Aorta (tissue), 5 donors: ENCODE data around the gene WFDC5. TPM values are rescaled to one million over a fixed set of nuclear protein-coding genes. Genes with fewer than 3 reads are reported as not detected.

Experiments used
- ATAC-seq: fragments of 200-7000 bp; cut with Tn5 transposase; one replicate; pipeline ENCODE4 v1.9.1; 2022; ENCODE audit warnings: moderate library complexity; ENCODE audit not compliant: low FRiP score
- DNase-seq, 2 donors: peaks; one replicate each; pipeline ENCODE4 v3.0.0-alpha.2; 2020
- H3K27ac ChIP-seq, 2 donors: one replicate each; pipeline ENCODE4 v1.5.1; 2013; ENCODE audit warnings: low read length in 2 of 2, mild to moderate bottlenecking in 2 of 2, moderate library complexity in 2 of 2, control low read depth in 1 of 2, inconsistent platforms in 1 of 2, low read depth in 1 of 2
- H3K27me3 ChIP-seq, 2 donors: one replicate each; pipeline ENCODE4 v1.6.1; 2013; ENCODE audit warnings: control low read depth in 1 of 2, low read length in 1 of 2, mild to moderate bottlenecking in 1 of 2, moderate library complexity in 1 of 2; ENCODE audit not compliant: insufficient read depth in 2 of 2, control insufficient read depth in 1 of 2
- H3K36me3 ChIP-seq, 2 donors: one replicate each; pipeline ENCODE4 v1.6.1; 2013; ENCODE audit warnings: control low read depth in 1 of 2, low read length in 1 of 2, mild to moderate bottlenecking in 1 of 2; ENCODE audit not compliant: insufficient read depth in 2 of 2, control insufficient read depth in 1 of 2
- H3K4me1 ChIP-seq, 2 donors: one replicate each; pipeline ENCODE4 v1.6.1; 2013; ENCODE audit warnings: low read length in 2 of 2, control low read depth in 1 of 2, mild to moderate bottlenecking in 1 of 2, moderate library complexity in 1 of 2; ENCODE audit not compliant: insufficient read depth in 2 of 2, control insufficient read depth in 1 of 2
- H3K4me3 ChIP-seq, 2 donors: one replicate each; pipeline ENCODE4 v1.5.1; 2013; ENCODE audit warnings: low read length in 2 of 2, control low read depth in 1 of 2, mild to moderate bottlenecking in 1 of 2
- H3K9me3 ChIP-seq: one replicate; pipeline ENCODE4 v1.6.1; 2013; ENCODE audit warnings: mild to moderate bottlenecking, low read length; ENCODE audit not compliant: control insufficient read depth
- WGBS, 2 donors: extraction: QIAGEN DNeasy Blood & Tissue Kit; methylation state at CpG; one replicate each; pipeline ENCODE4 v1.1.7; 2013; 5-methylcytosine and 5-hydroxymethylcytosine counted together
- intact Hi-C, 2 donors: fragments of 100-400 bp; cut with DNase I; formaldehyde crosslinking; loops; one replicate each; pipeline versions ENCODE4 v1.14.2 to v1.15.0; 2022
- polyA plus RNA-seq, 2 donors: library from polyadenylated mRNA; stranded (reverse); fragments of 200-250 nt; gene quantifications; one replicate each; pipeline ENCODE4 v1.2.3, GENCODE V29; 2013
- total RNA-seq, 2 donors: library from RNA; stranded (reverse); fragmentation: NEBNext Ultra II Directional; extraction: Animal tissue kit (Norgen Biotek cat#: 25700); gene quantifications; one replicate each; pipeline ENCODE4 v1.2.1, GENCODE V29; 2021
- donor health status: healthy with polysubstance abuse.
- donor health status: Bipolar disorder and iron deficiency.
- donor health status: DM: no; HTN: no; CAD: no.
- donor health status: DM: no; HTN: no; CAD: no.
- donor health status: DM: yes; HTN: yes; CAD: no.

The WFDC5 gene
- total and polyA plus RNA-seq, 4 donors = not detected

- peaks cover 4% of the 10 kb centered on the region for H3K9me3 ChIP-seq
- H3K4me3 ChIP-seq = no peak overlapping the region
- H3K36me3 ChIP-seq = no peaks in the 10 kb centered on the region
- DNase-seq (no peak), ATAC-seq (no peak)
- no peaks in the 10 kb centered on the region for H3K27me3 ChIP-seq
- intact Hi-C loops = no loop called here
- H3K27ac ChIP-seq = no peak overlapping the region
- WGBS, 2 donors = 80 to 83% methylated on average over 2 of the region's 2 CpGs
- no peaks in the 10 kb centered on the region for H3K4me1 ChIP-seq
These were observed 4.7 kb upstream of the WFDC5 start for GRCh38 chr20:45119556-45120266.

GRCh38 chr20:45118028-45118427, 3.1 kb upstream of the WFDC5 start:
- Histone ChIP-seq H3K4me3 (no peak overlapping the region), H3K27me3 (no peaks in the 10 kb centered on the region), H3K4me1 (no peaks in the 10 kb centered on the region), H3K9me3 (peaks cover 2% of the 10 kb centered on the region), H3K27ac (no peak overlapping the region), H3K36me3 (no peaks in the 10 kb centered on the region)
- DNase-seq (no peak), ATAC-seq (no peak)
- intact Hi-C loops = no loop called here
- WGBS, 2 donors = 79 to 80% methylated on average over 2 of the region's 2 CpGs

- no peak for DNase-seq
- WGBS, 2 donors = 74 to 79% methylated on average over 4 of the region's 4 CpGs
- no peak for ATAC-seq
- Histone ChIP-seq H3K9me3 (peaks cover under 1% of the 10 kb centered on the region), H3K36me3 (no peaks in the 10 kb centered on the region), H3K4me3 (no peak overlapping the region), H3K27me3 (no peaks in the 10 kb centered on the region), H3K4me1 (no peaks in the 10 kb centered on the region), H3K27ac (no peak overlapping the region)
- intact Hi-C loops = no loop called here
These were observed 2.6 kb upstream of the WFDC5 start for GRCh38 chr20:45117581-45117980.

GRCh38 chr20:45115829-45116228, 855 bp upstream of the WFDC5 start:
- DNase-seq = no peak
- intact Hi-C loops = no loop called here
- WGBS, 2 donors = 73 to 77% methylated on average over 4 of the region's 4 CpGs
- no peaks in the 10 kb centered on the region for H3K9me3 ChIP-seq
- no peaks in the 10 kb centered on the region for H3K27me3 ChIP-seq
- H3K36me3 ChIP-seq = no peaks in the 10 kb centered on the region
- H3K27ac ChIP-seq = no peak overlapping the region
- no peaks in the 10 kb centered on the region for H3K4me1 ChIP-seq
- no peak overlapping the region for H3K4me3 ChIP-seq
- no peak for ATAC-seq

- intact Hi-C loops = no loop called here
- no peaks in the 10 kb centered on the region for H3K9me3 ChIP-seq
- DNase-seq (no peak), ATAC-seq (peak; percentile 19)
- H3K36me3 ChIP-seq = no peaks in the 10 kb centered on the region
- H3K4me1 ChIP-seq = no peaks in the 10 kb centered on the region
- H3K27ac ChIP-seq = no peak overlapping the region
- 60 to 65% methylated on average over 3 of the region's 3 CpGs for WGBS, 2 donors
- no peak overlapping the region for H3K4me3 ChIP-seq
- no peaks in the 10 kb centered on the region for H3K27me3 ChIP-seq
These were observed 406 bp upstream of the WFDC5 start for GRCh38 chr20:45115386-45115774.

GRCh38 chr20:45113865-45114264, 1.1 kb downstream of the WFDC5 start:
- no peak for ATAC-seq
- Histone ChIP-seq H3K4me3 (no peak overlapping the region), H3K27ac (no peak overlapping the region), H3K4me1 (no peaks in the 10 kb centered on the region), H3K36me3 (no peaks in the 10 kb centered on the region), H3K9me3 (no peaks in the 10 kb centered on the region), H3K27me3 (no peaks in the 10 kb centered on the region)
- no peak for DNase-seq
- intact Hi-C loops = no loop called here
- 84 to 86% methylated on average over 3 of the region's 3 CpGs for WGBS, 2 donors

GRCh38 chr20:45112754-45113153, 2.2 kb downstream of the WFDC5 start:
- no peak for DNase-seq
- no peak for ATAC-seq
- Histone ChIP-seq H3K4me1 (no peaks in the 10 kb centered on the region), H3K36me3 (no peaks in the 10 kb centered on the region), H3K4me3 (no peak overlapping the region), H3K27me3 (no peaks in the 10 kb centered on the region), H3K27ac (no peak overlapping the region), H3K9me3 (no peaks in the 10 kb centered on the region)
- intact Hi-C loops = no loop called here

GRCh38 chr20:45111799-45112471, 3.0 kb downstream of the WFDC5 start:
- Histone ChIP-seq H3K27me3 (no peaks in the 10 kb centered on the region), H3K4me1 (no peaks in the 10 kb centered on the region), H3K4me3 (no peak overlapping the region), H3K9me3 (no peaks in the 10 kb centered on the region), H3K27ac (no peak overlapping the region), H3K36me3 (no peaks in the 10 kb centered on the region)
- no peak for DNase-seq
- intact Hi-C loops = no loop called here
- no peak for ATAC-seq
- WGBS, 2 donors = 37 to 43% methylated on average over 17 of the region's 17 CpGs

- Histone ChIP-seq H3K9me3 (no peaks in the 10 kb centered on the region), H3K36me3 (no peaks in the 10 kb centered on the region), H3K27me3 (no peaks in the 10 kb centered on the region), H3K27ac (no peak overlapping the region), H3K4me1 (no peaks in the 10 kb centered on the region), H3K4me3 (no peak overlapping the region)
- no peak for ATAC-seq
- intact Hi-C loops = no loop called here
- WGBS, 2 donors = 57 to 60% methylated on average over 11 of the region's 11 CpGs
- DNase-seq = no peak
These were observed 3.7 kb downstream of the WFDC5 start for GRCh38 chr20:45111285-45111684.
